Endothelial cell of umbilical vein (primary cell): ENCODE results near the gene RDH14. TPM values are rescaled to one million over a fixed set of nuclear protein-coding genes. Genes with fewer than 3 reads are reported as not detected.

ENCODE experiments used
- BruUV-seq: library from RNA; stranded (reverse); fragments of 400-500 nt; replicated peaks from 2 replicates; lab custom pipeline; 2021; lab: Mats Ljungman, UMichigan
- CTCF ChIA-PET: fragments of 300-600, 350-600 bp; sonication (Branson Sonifier 250); formaldehyde crosslinking; loops from one replicate; lab custom pipeline; 2021; ENCODE audit warnings: antibody characterized with exemption, inconsistent platforms; lab: Charles Lee
- POLR2A ChIA-PET: fragments of 300-600, 350-600 bp; sonication (Branson Sonifier 250); formaldehyde crosslinking; loops from one replicate; lab custom pipeline; 2021; ENCODE audit warnings: antibody characterized with exemption, inconsistent platforms; lab: Charles Lee
- DNase-seq: peaks from one replicate; pipeline ENCODE4 v3.0.0-alpha.2; 2011; ENCODE audit warnings: low read depth, low spot score
- FAIRE-seq: peaks from 2 replicates; lab custom pipeline; 2011; peaks lifted over from hg19 to GRCh38; lab: Jason Lieb, UNC
- H2AFZ ChIP-seq: 2 replicates; pipeline ENCODE4 v1.6.0; 2012; ENCODE audit warnings: low read depth, low read length, control low read depth, inconsistent platforms
- H3K27ac ChIP-seq: 2 replicates; pipeline ENCODE4 v1.5.1; 2011; ENCODE audit warnings: low read depth, mild to moderate bottlenecking, control low read depth, low read length, moderate library complexity; ENCODE audit not compliant: insufficient read depth
- H3K27me3 ChIP-seq, 2 experiments: 2 replicates each; pipeline versions ENCODE4 v1.6.0 to v1.6.1; 2011; ENCODE audit warnings: low read length in 2 of 2, mixed read lengths in 1 of 2; ENCODE audit not compliant: control insufficient read depth in 2 of 2, insufficient read depth in 2 of 2
- H3K36me3 ChIP-seq, 2 experiments: 2 replicates in 1 of 2; 3 replicates in 1 of 2; pipeline ENCODE4 v1.5.1; 2011; ENCODE audit warnings: low read length in 2 of 2, mild to moderate bottlenecking in 1 of 2, moderate library complexity in 1 of 2; ENCODE audit not compliant: control insufficient read depth in 2 of 2, insufficient read depth in 2 of 2; ENCODE audit errors: extremely low read depth in 1 of 2
- H3K4me1 ChIP-seq: 3 replicates; pipeline ENCODE4 v1.5.1; 2011; ENCODE audit warnings: mild to moderate bottlenecking, low read length; ENCODE audit not compliant: control insufficient read depth, insufficient read depth; ENCODE audit errors: extremely low read depth
- H3K4me2 ChIP-seq: 2 replicates; pipeline ENCODE4 v1.6.1; 2011; ENCODE audit warnings: low read length, control low read depth, mixed read lengths; ENCODE audit not compliant: insufficient read depth
- H3K4me3 ChIP-seq, 3 experiments: fragments of 200-600 bp in 1 of 3; sonication (generic), shearing (Covaris generic) in 1 of 3; replicated peaks in 1 of 3; 2 replicates each; pipeline ENCODE4 v1.5.1; 2011 to 2016; ENCODE audit warnings: control low read depth in 3 of 3, low read length in 3 of 3, mild to moderate bottlenecking in 2 of 3, inconsistent platforms in 1 of 3, low read depth in 1 of 3, moderate library complexity in 1 of 3; ENCODE audit not compliant: insufficient read depth in 1 of 3
- H3K79me2 ChIP-seq: 2 replicates; pipeline ENCODE4 v1.6.0; 2012; ENCODE audit warnings: low read length, inconsistent platforms; ENCODE audit not compliant: control insufficient read depth, insufficient read depth
- H3K9ac ChIP-seq: replicated peaks from 2 replicates; pipeline ENCODE3; 2011; ENCODE audit warnings: low read length, control low read depth; ENCODE audit not compliant: insufficient read depth; ENCODE audit errors: extremely low read depth
- H3K9me1 ChIP-seq: replicated peaks from 3 replicates; pipeline ENCODE4 v1.6.0; 2011; ENCODE audit warnings: mild to moderate bottlenecking, low read length; ENCODE audit not compliant: control insufficient read depth, insufficient read depth; ENCODE audit errors: extremely low read depth
- H3K9me3 ChIP-seq: replicated peaks from 2 replicates; pipeline ENCODE4 v1.5.1; 2012; ENCODE audit warnings: low read length, inconsistent platforms; ENCODE audit not compliant: control insufficient read depth, insufficient read depth
- H4K20me1 ChIP-seq: replicated peaks from 2 replicates; pipeline ENCODE3; 2011; ENCODE audit warnings: mild to moderate bottlenecking, low read length; ENCODE audit not compliant: control insufficient read depth, insufficient read depth; ENCODE audit errors: extremely low read depth
- EZH2 ChIP-seq: IDR thresholded peaks from 2 replicates; pipeline ENCODE4 v1.6.1; 2012; ENCODE audit warnings: borderline replicate concordance, low read depth, mild to moderate bottlenecking, moderate library complexity, low read length, inconsistent platforms; ENCODE audit not compliant: severe bottlenecking
- FOS ChIP-seq: IDR thresholded peaks from 2 replicates; pipeline ENCODE4 v1.6.1; 2011; ENCODE audit warnings: mild to moderate bottlenecking, low read length, moderate library complexity, borderline replicate concordance; ENCODE audit not compliant: insufficient read depth
- GATA2 ChIP-seq: IDR thresholded peaks from 2 replicates; pipeline ENCODE4 v1.7.0; 2011; ENCODE audit warnings: low read depth, mild to moderate bottlenecking, moderate library complexity, mixed read lengths, low read length; ENCODE audit not compliant: insufficient read length, insufficient read depth
- JUN ChIP-seq: IDR thresholded peaks from 2 replicates; pipeline ENCODE4 v1.6.1; 2011; ENCODE audit warnings: borderline replicate concordance, low read depth; ENCODE audit not compliant: insufficient read length, insufficient read depth
- MYC ChIP-seq: IDR thresholded peaks from one replicate; pipeline ENCODE4 v1.6.1; 2011; ENCODE audit warnings: mild to moderate bottlenecking, low read depth, low read length
- POLR2A ChIP-seq: IDR thresholded peaks from 2 replicates; pipeline ENCODE4 v1.6.1; 2012; ENCODE audit warnings: low read depth, mild to moderate bottlenecking, control low read depth, low read length
- POLR2AphosphoS5 ChIP-seq: IDR thresholded peaks from 2 replicates; pipeline ENCODE4 v1.6.1; 2012; ENCODE audit warnings: low read depth, mild to moderate bottlenecking, control low read depth, low read length, moderate library complexity; ENCODE audit not compliant: insufficient read depth
- dilution Hi-C: fragments of 300-500 bp; cut with MboI; formaldehyde crosslinking; loops from one replicate; pipeline ENCODE4 v1.15.0; 2019; ENCODE audit warnings: low sequenced_read_pairs; ENCODE audit not compliant: extremely low pct_ligation_motif_present
- intact Hi-C: fragments of 100-400 bp; cut with micrococcal nuclease; formaldehyde crosslinking; loops from one replicate; pipeline ENCODE4 v1.10.0; 2022
- polyA plus RNA-seq, 4 experiments: library from polyadenylated mRNA; depleted of rRNA in 3 of 4; stranded (reverse) in 3 of 4; unstranded in 1 of 4; fragments of >200 nt; gene quantifications; 2 replicates each; pipeline versions ENCODE4 v1.2.1 to v1.2.3, GENCODE V29; 2011 to 2012; ENCODE audit warnings: missing spikeins in 1 of 4
- total RNA-seq: library from RNA; stranded (reverse); gene quantifications from 2 replicates; pipeline ENCODE4 v1.2.3, GENCODE V29; 2021
- TF ChIP-seq, protein P1 (sequence below), 2 donors: IDR thresholded peaks; 1 replicate in 1 of 2; 2 replicates in 1 of 2; pipeline ENCODE4 v1.5.1; 2011; ENCODE audit warnings: low read length in 2 of 2, mild to moderate bottlenecking in 2 of 2, moderate library complexity in 2 of 2, control low read depth in 1 of 2, inconsistent platforms in 1 of 2, low read depth in 1 of 2; ENCODE audit not compliant: insufficient read depth in 1 of 2; ENCODE audit errors: extremely low read depth in 1 of 2
- TF ChIP-seq, protein P2 (sequence below): IDR thresholded peaks from 2 replicates; pipeline ENCODE4 v1.6.1; 2011; ENCODE audit not compliant: insufficient read depth, insufficient read length

The RDH14 gene
- total and polyA plus RNA-seq, 2 donors (not counting 3 experiments of a cell fraction or from before 2014, with no cell fraction given), result 8.8 to 12.4 TPM

DNA sequence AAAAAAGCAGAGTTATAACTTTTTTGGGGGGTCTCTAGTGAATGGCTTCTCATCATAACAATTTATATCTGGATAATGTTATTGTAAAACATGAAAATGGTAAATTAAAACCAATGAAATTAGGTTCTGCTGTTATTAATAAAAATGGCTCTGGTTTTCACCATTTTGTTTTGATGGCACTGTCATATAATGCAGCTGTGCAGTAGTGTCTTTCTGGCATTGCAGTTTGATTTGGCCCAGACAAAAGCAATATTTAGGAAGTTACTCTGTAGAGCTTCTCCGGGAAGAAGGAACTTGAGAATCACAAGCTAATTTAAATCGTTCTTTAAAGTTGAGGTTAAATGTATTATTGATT, 44.1 kb upstream of the RDH14 start:
- dilution Hi-C loops (no loop called here), intact Hi-C loops (no loop called here)
- no peak overlapping the region for H3K4me2 ChIP-seq
- no peaks in the 10 kb centered on the region for H3K36me3 ChIP-seq
- TF ChIP-seq, protein P1, sequence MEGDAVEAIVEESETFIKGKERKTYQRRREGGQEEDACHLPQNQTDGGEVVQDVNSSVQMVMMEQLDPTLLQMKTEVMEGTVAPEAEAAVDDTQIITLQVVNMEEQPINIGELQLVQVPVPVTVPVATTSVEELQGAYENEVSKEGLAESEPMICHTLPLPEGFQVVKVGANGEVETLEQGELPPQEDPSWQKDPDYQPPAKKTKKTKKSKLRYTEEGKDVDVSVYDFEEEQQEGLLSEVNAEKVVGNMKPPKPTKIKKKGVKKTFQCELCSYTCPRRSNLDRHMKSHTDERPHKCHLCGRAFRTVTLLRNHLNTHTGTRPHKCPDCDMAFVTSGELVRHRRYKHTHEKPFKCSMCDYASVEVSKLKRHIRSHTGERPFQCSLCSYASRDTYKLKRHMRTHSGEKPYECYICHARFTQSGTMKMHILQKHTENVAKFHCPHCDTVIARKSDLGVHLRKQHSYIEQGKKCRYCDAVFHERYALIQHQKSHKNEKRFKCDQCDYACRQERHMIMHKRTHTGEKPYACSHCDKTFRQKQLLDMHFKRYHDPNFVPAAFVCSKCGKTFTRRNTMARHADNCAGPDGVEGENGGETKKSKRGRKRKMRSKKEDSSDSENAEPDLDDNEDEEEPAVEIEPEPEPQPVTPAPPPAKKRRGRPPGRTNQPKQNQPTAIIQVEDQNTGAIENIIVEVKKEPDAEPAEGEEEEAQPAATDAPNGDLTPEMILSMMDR (IDR thresholded peaks at IDR 0.05; ENCODE audit: extremely low read depth in 1 of 2, insufficient read depth in 1 of 2, low read depth in 1 of 2, low read length in 2 of 2), result no peak
- TF ChIP-seq, protein P2, sequence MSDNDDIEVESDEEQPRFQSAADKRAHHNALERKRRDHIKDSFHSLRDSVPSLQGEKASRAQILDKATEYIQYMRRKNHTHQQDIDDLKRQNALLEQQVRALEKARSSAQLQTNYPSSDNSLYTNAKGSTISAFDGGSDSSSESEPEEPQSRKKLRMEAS, result no peak
- TF ChIP-seq POLR2A (no peak), POLR2AphosphoS5 (no peak), FOS (no peak), GATA2 (no peak), JUN (no peak), MYC (no peak), EZH2 (no peak)
- FAIRE-seq (no peak), DNase-seq (no peak)
- no peak overlapping the region for H3K27ac ChIP-seq
- BruUV-seq, result no TSS peak
- no peak overlapping the region for H2AFZ ChIP-seq
- H3K9me3 ChIP-seq, result no peaks in the 10 kb centered on the region
- ChIA-PET CTCF (interaction anchor here (0.9 to 1.1 kb wide), 2 partner anchors 20 to 84 kb away, joined by 3 read pairs; no protein-coding TSS in a partner anchor), POLR2A (no interaction called here)
- H4K20me1 ChIP-seq, result no peaks in the 10 kb centered on the region
- no peaks in the 10 kb centered on the region for H3K9me1 ChIP-seq
- H3K27me3 ChIP-seq, result no peaks in the 10 kb centered on the region
- H3K4me1 ChIP-seq, result peaks cover 1% of the 10 kb centered on the region
- H3K9ac ChIP-seq, result no peak overlapping the region
- no peak overlapping the region for H3K4me3 ChIP-seq
- no peaks in the 10 kb centered on the region for H3K79me2 ChIP-seq
